CD8-positive, alpha-beta memory T cell (primary cell): Measurements from ENCODE around the gene TTLL7. TPM values are rescaled to one million over a fixed set of nuclear protein-coding genes. Genes with fewer than 3 reads are reported as not detected.

ENCODE experiments used
- CTCF ChIA-PET: fragments of 350-600 bp; sonication (Branson Sonifier 250); formaldehyde crosslinking; loops from one replicate; lab custom pipeline; 2021; ENCODE audit warnings: antibody characterized with exemption; lab: Charles Lee
- POLR2A ChIA-PET: fragments of 350-600 bp; sonication (Branson Sonifier 250); formaldehyde crosslinking; loops from one replicate; lab custom pipeline; 2021; ENCODE audit warnings: antibody characterized with exemption; lab: Charles Lee
- DNase-seq, 5 donors: peaks; one replicate each; pipeline versions ENCODE4 v3.0.0 to v3.0.0-alpha.2; 2020 to 2022; ENCODE audit warnings: mixed read lengths in 1 of 5
- H3K27ac ChIP-seq: one replicate; pipeline ENCODE4 v1.7.0; 2013; ENCODE audit warnings: low read depth, mild to moderate bottlenecking, low read length, moderate library complexity
- H3K27me3 ChIP-seq: 2 replicates; pipeline ENCODE4 v1.7.0; 2013; ENCODE audit warnings: low read length, mild to moderate bottlenecking; ENCODE audit not compliant: insufficient read depth, poor library complexity, severe bottlenecking
- H3K36me3 ChIP-seq: 2 replicates; pipeline ENCODE4 v1.7.0; 2013; ENCODE audit warnings: mild to moderate bottlenecking, low read length, moderate library complexity; ENCODE audit not compliant: insufficient read depth
- H3K4me1 ChIP-seq: 2 replicates; pipeline ENCODE4 v1.7.0; 2013; ENCODE audit warnings: mild to moderate bottlenecking, low read length, moderate library complexity; ENCODE audit not compliant: insufficient read depth
- H3K4me3 ChIP-seq: 2 replicates; pipeline ENCODE4 v1.7.0; 2013; ENCODE audit warnings: mild to moderate bottlenecking, low read length
- H3K9me3 ChIP-seq: 2 replicates; pipeline ENCODE4 v1.7.0; 2013; ENCODE audit warnings: mild to moderate bottlenecking, low read length
- H3K27ac Mint-ChIP-seq, 8 donors: one replicate each; pipeline ENCODE4 v1.8.0; 2020 to 2021; ENCODE audit warnings: mixed read lengths in 8 of 8, mild to moderate bottlenecking in 6 of 8, inconsistent platforms in 3 of 8, moderate library complexity in 3 of 8
- H3K27me3 Mint-ChIP-seq, 2 donors: one replicate each; pipeline ENCODE4 v1.8.0; 2020 to 2021; ENCODE audit warnings: mixed read lengths in 2 of 2, mild to moderate bottlenecking in 1 of 2, moderate library complexity in 1 of 2
- H3K36me3 Mint-ChIP-seq, 3 donors: one replicate each; pipeline ENCODE4 v1.8.0; 2020 to 2021; ENCODE audit warnings: mixed read lengths in 3 of 3, inconsistent platforms in 1 of 3, mild to moderate bottlenecking in 1 of 3
- H3K4me1 Mint-ChIP-seq, 3 donors: one replicate each; pipeline ENCODE4 v1.8.0; 2020 to 2021; ENCODE audit warnings: mixed read lengths in 3 of 3, inconsistent platforms in 1 of 3, mild to moderate bottlenecking in 1 of 3
- H3K4me3 Mint-ChIP-seq, 7 donors: one replicate each; pipeline ENCODE4 v1.8.0; 2020 to 2021; ENCODE audit warnings: mixed read lengths in 7 of 7, mild to moderate bottlenecking in 6 of 7, moderate library complexity in 4 of 7, inconsistent platforms in 2 of 7
- H3K9me3 Mint-ChIP-seq, 5 donors: one replicate each; pipeline ENCODE4 v1.8.0; 2020 to 2022; ENCODE audit warnings: mixed read lengths in 5 of 5, mild to moderate bottlenecking in 3 of 5, moderate library complexity in 2 of 5, inconsistent platforms in 1 of 5
- polyA plus RNA-seq: library from polyadenylated mRNA; unstranded; fragments of 300-500 nt; fragmentation: Illumina TruSeq; gene quantifications from one replicate; pipeline ENCODE4 v1.2.3, GENCODE V29; 2021
- total RNA-seq, 2 experiments: library from RNA; stranded (reverse); gene quantifications; one replicate each; pipeline ENCODE4 v1.2.3, GENCODE V29; 2021

The TTLL7 gene
- total and polyA plus RNA-seq, 3 experiments from 2014 or later: 0.13 to 0.97 (median 0.85) TPM

DNA sequence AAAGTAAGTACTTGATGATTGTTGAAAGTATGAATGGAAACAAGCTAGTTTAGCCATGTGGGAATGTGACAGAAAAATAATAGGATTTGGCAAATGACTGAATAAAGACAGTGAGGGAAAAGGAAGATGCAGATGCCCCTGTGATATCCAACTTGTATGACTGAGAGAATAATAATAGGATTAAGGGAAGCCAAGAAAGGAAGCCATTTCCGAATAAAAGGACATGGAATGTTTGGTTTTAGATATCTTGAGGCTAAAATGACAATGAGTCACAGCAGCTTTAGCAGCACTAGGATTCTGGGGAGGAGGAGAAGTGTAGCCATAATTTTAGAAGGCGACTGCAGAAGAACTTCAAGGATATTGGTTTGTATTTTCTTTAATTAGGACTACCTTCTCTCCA, 109.2 kb downstream of the TTLL7 start:
- H3K4me1 Mint-ChIP-seq: no peaks in the 10 kb centered on the region
- no peak overlapping the region for H3K4me3 Mint-ChIP-seq
- Histone ChIP-seq H3K27me3 (no peaks in the 10 kb centered on the region), H3K4me1 (no peaks in the 10 kb centered on the region), H3K9me3 (no peaks in the 10 kb centered on the region), H3K27ac (no peak overlapping the region), H3K4me3 (no peak overlapping the region), H3K36me3 (no peaks in the 10 kb centered on the region)
- no peak for DNase-seq
- H3K36me3 Mint-ChIP-seq: no peaks in the 10 kb centered on the region
- peaks cover 3 to 28% of the 10 kb centered on the region in 2 donors for H3K27me3 Mint-ChIP-seq
- POLR2A ChIA-PET: no interaction called here
- no peaks in the 10 kb centered on the region for H3K9me3 Mint-ChIP-seq
- CTCF ChIA-PET: no interaction called here
- H3K27ac Mint-ChIP-seq: no peak overlapping the region

DNA sequence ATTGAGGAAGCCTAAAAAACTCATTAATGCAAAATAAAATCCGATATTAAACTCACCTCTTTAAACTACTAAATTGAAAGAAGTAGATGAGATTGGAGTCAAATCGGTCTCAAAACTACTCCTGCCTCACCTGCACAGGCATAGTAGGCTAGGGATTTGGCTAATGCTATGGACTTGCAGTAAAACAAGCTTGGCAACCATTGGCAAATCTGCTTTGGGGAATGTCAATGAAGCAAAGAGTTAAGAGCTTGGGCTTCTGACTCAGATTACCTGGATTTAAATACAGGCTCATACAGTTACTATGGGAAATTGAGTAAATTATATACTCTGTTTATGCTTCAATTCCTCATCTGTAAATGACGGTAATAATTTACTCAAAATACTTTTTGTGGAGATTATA, 111.4 kb downstream of the TTLL7 start:
- peaks cover 0 to 1% (median 0%) of the 10 kb centered on the region in 3 donors for H3K4me1 Mint-ChIP-seq

DNA sequence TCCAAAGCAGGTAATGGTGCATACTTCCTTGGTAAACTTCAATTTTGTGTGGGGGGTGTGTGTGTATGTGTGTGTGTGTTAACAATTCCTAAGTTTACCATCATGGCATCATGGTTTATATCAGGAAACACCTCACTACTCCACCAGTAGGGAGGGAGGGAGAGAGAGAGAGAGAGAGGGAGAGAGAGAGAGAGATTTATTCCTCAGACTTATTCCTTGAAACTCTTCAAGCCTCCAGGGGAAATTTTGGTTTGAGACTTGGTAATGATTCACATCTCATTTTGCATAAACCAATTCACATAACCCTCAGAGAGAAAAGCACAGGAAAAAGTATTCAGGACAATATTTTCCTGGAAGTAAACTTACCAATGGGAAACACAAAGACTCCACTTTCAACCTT, 115.0 kb downstream of the TTLL7 start:
- no peak overlapping the region for H3K27ac ChIP-seq
- H3K27me3 Mint-ChIP-seq: peaks cover 6 to 36% of the 10 kb centered on the region in 2 donors
- no peak for DNase-seq
- H3K4me1 Mint-ChIP-seq: peaks cover 0 to 4% (median 0%) of the 10 kb centered on the region in 3 donors
- no peak overlapping the region for H3K27ac Mint-ChIP-seq
- H3K4me3 ChIP-seq: no peak overlapping the region
- H3K36me3 ChIP-seq: no peaks in the 10 kb centered on the region
- H3K9me3 Mint-ChIP-seq: peaks cover 0 to 2% (median 0%) of the 10 kb centered on the region in 5 donors
- no peaks in the 10 kb centered on the region for H3K27me3 ChIP-seq
- H3K4me3 Mint-ChIP-seq: no peak overlapping the region
- CTCF ChIA-PET: no interaction called here
- H3K4me1 ChIP-seq: no peaks in the 10 kb centered on the region
- POLR2A ChIA-PET: no interaction called here
- no peaks in the 10 kb centered on the region for H3K9me3 ChIP-seq
- H3K36me3 Mint-ChIP-seq: peaks cover 0 to 2% (median 0%) of the 10 kb centered on the region in 3 donors

More for the DNA sequence above, 111.4 kb downstream of the TTLL7 start:
- Histone ChIP-seq H3K4me1 (no peaks in the 10 kb centered on the region), H3K4me3 (no peak overlapping the region), H3K27ac (no peak overlapping the region), H3K9me3 (no peaks in the 10 kb centered on the region), H3K36me3 (no peaks in the 10 kb centered on the region), H3K27me3 (no peaks in the 10 kb centered on the region)
- no peak for DNase-seq
- Mint-ChIP-seq H3K27me3 (peaks cover 6 to 31% of the 10 kb centered on the region in 2 donors), H3K27ac (no peak overlapping the region), H3K36me3 (no peaks in the 10 kb centered on the region), H3K9me3 (no peaks in the 10 kb centered on the region), H3K4me3 (no peak overlapping the region)
- ChIA-PET CTCF (no interaction called here), POLR2A (no interaction called here)

DNA sequence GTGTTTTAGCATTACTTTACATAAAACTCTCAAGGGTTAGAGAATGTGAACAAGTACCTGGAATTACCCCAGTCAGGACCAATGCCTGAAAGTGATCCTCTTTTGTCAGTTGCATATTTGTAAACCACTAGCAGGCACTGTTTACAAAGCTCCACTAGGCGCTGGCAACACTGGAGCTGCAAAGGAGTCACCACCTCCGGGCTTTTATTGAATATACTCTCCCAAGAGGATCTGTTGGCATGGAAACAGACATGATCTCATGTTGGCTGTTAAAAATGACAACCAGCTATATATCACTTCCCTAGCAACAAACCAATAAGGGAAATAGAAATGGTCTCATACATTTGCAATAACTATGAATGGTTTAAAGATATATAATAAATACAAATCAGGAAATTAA, 116.0 kb downstream of the TTLL7 start:
- ChIA-PET POLR2A (no interaction called here), CTCF (no interaction called here)
- peaks cover 0 to 2% (median 0%) of the 10 kb centered on the region in 5 donors for H3K9me3 Mint-ChIP-seq
- no peaks in the 10 kb centered on the region for H3K4me1 ChIP-seq
- peaks cover 6 to 34% of the 10 kb centered on the region in 2 donors for H3K27me3 Mint-ChIP-seq
- no peak overlapping the region for H3K4me3 ChIP-seq
- no peaks in the 10 kb centered on the region for H3K27me3 ChIP-seq
- H3K9me3 ChIP-seq: no peaks in the 10 kb centered on the region
- no peaks in the 10 kb centered on the region for H3K36me3 ChIP-seq
- no peak for DNase-seq
- H3K36me3 Mint-ChIP-seq: peaks cover 0 to 2% (median 0%) of the 10 kb centered on the region in 3 donors
- no peak overlapping the region for H3K27ac ChIP-seq
- H3K27ac Mint-ChIP-seq: no peak overlapping the region
- H3K4me3 Mint-ChIP-seq: no peak overlapping the region
- H3K4me1 Mint-ChIP-seq: peaks cover 0 to 4% (median 0%) of the 10 kb centered on the region in 3 donors

DNA sequence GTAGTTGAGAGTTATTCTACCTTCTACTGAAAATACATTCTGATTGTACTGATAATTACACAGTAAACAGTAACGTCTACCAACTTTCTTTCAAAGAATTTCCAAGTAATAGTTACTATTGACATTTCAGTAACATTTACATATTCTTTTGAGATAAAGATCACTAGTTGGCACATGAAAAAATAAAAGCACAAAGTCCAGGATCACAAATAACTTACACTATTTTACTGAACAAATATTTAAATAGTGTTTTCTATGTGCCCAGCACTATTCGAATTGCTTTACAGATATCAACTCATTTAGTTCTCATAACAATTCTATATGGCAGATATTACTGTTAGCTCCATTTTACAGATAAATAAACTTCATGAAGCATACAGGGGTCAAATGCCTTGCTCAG, 126.4 kb downstream of the TTLL7 start:
- Histone ChIP-seq H3K9me3 (no peaks in the 10 kb centered on the region), H3K36me3 (no peaks in the 10 kb centered on the region), H3K27ac (no peak overlapping the region), H3K4me3 (no peak overlapping the region), H3K27me3 (peaks cover 3% of the 10 kb centered on the region), H3K4me1 (no peaks in the 10 kb centered on the region)
- no peak for DNase-seq
- no peak overlapping the region for H3K4me3 Mint-ChIP-seq
- peaks cover 0 to 20% of the 10 kb centered on the region in 2 donors for H3K27me3 Mint-ChIP-seq
- no peak overlapping the region for H3K27ac Mint-ChIP-seq
- POLR2A ChIA-PET: no interaction called here
- H3K9me3 Mint-ChIP-seq: no peaks in the 10 kb centered on the region
- H3K36me3 Mint-ChIP-seq: peaks cover 0 to 2% (median 0%) of the 10 kb centered on the region in 3 donors
- CTCF ChIA-PET: no interaction called here
- peaks cover 0 to 7% (median 0%) of the 10 kb centered on the region in 3 donors for H3K4me1 Mint-ChIP-seq

DNA sequence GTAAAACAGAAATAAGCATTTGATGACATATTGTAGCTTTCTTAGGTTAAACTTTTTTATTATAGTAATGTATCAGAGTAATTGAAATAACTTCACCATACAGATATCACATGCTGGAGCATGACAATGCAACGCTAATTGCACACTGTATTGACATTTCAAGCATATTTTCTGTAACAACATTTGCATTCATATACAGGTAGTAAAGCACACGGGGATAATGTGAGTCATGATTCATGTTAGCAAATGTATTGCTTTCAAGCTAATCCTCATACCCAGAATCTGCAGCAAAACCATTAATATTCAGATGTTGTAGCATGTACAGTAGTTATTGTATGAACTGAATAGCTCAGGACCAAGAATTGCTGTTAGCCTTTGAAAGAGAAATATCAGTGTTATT, 133.9 kb downstream of the TTLL7 start:
- Histone ChIP-seq H3K4me1 (peaks cover 9% of the 10 kb centered on the region), H3K27ac (no peak overlapping the region), H3K36me3 (no peaks in the 10 kb centered on the region), H3K4me3 (no peak overlapping the region), H3K27me3 (peaks cover 3% of the 10 kb centered on the region), H3K9me3 (no peaks in the 10 kb centered on the region)
- no peak for DNase-seq
- peaks cover 0 to 14% of the 10 kb centered on the region in 2 donors for H3K27me3 Mint-ChIP-seq
- no peaks in the 10 kb centered on the region for H3K9me3 Mint-ChIP-seq
- ChIA-PET POLR2A (no interaction called here), CTCF (no interaction called here)
- H3K27ac Mint-ChIP-seq: no peak overlapping the region
- peaks cover 8 to 17% (median 10%) of the 10 kb centered on the region in 3 donors for H3K4me1 Mint-ChIP-seq
- no peaks in the 10 kb centered on the region for H3K36me3 Mint-ChIP-seq
- no peak overlapping the region for H3K4me3 Mint-ChIP-seq

DNA sequence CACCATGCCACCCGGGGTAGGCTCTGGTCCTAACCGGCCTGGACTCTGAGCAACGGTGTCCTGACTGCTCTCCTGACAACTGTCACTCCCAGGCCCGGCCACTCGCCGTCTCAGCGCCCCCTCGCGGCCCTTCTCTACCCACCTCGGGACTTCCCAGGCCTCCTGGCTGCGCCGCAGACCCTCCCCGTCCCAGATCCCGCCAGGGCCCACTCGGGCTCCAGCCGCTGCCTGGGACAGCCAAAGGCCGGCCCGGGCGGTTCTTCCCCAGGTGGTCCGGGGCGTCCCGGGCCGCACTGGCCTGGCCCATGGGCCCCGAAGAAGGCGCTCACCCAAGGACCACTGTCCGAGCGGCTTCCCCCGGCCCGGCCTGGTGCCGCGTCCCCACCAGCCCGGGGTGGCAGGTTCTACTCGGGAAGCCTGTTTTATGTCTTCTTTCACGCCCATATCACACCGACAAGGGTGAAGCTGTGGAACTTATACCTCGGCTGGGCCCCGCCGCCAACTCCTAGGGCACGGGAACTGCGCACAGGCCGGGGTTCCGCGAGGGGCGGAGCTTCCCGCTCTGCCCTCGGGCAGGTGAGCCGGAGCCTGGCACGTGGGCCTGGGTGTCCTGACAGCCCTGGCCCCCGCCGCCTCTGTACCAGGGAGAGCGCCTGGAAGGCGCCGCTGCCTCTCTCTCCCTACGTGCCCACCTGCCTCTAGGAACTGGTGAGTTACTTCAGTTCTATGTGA, 138.3 kb downstream of the TTLL7 start:
- peaks cover 10% of the 10 kb centered on the region for H3K4me1 ChIP-seq
- ChIA-PET POLR2A (no interaction called here), CTCF (interaction anchor here (0.8 to 1.3 kb wide), 3 partner anchors 11 to 65 kb away, joined by 3 read pairs; no protein-coding TSS in a partner anchor)
- no peaks in the 10 kb centered on the region for H3K27me3 ChIP-seq
- Mint-ChIP-seq H3K9me3 (no peaks in the 10 kb centered on the region), H3K27me3 (peaks cover 0 to 20% of the 10 kb centered on the region in 2 donors), H3K36me3 (no peaks in the 10 kb centered on the region), H3K4me3 (peak overlapping the region; percentile 77 to 89 (median 83)), H3K4me1 (peaks cover 9 to 12% (median 11%) of the 10 kb centered on the region in 3 donors), H3K27ac (peak overlapping the region in 6 of 8 donors; percentile 70 to 87 (median 82))
- peak overlapping the region; percentile 58 for H3K4me3 ChIP-seq
- H3K36me3 ChIP-seq: no peaks in the 10 kb centered on the region
- peak overlapping the region; percentile 14 for H3K27ac ChIP-seq
- H3K9me3 ChIP-seq: no peaks in the 10 kb centered on the region
- DNase-seq: peak; percentile 24 to 76 (median 51)

DNA sequence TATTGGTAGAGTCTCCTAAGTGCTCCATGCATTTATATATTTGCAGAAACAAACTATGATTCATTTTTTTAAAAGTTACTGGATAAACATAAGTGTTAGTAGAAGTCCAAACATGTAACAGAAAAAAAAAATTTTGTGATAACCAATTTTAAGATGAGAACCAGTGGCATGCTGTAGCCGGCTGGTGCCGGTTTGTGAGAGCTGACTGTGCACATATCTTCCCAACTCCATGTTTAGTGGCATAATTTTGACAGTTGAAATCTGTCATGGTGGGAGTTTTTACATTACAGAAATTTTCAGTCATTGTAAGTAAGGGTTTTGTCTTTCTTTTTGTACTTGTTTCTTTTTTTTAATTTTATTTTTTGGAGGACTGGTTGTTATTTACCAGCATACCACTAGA, 141.2 kb downstream of the TTLL7 start:
- no peak for DNase-seq
- H3K4me3 Mint-ChIP-seq: no peak overlapping the region
- peaks cover 0 to 20% of the 10 kb centered on the region in 2 donors for H3K27me3 Mint-ChIP-seq
- Histone ChIP-seq H3K27me3 (no peaks in the 10 kb centered on the region), H3K36me3 (no peaks in the 10 kb centered on the region), H3K27ac (no peak overlapping the region), H3K4me3 (no peak overlapping the region), H3K9me3 (no peaks in the 10 kb centered on the region), H3K4me1 (peaks cover 10% of the 10 kb centered on the region)
- H3K36me3 Mint-ChIP-seq: no peaks in the 10 kb centered on the region
- H3K27ac Mint-ChIP-seq: no peak overlapping the region
- H3K4me1 Mint-ChIP-seq: peaks cover 9 to 12% (median 11%) of the 10 kb centered on the region in 3 donors
- POLR2A ChIA-PET: no interaction called here
- CTCF ChIA-PET: no interaction called here
- H3K9me3 Mint-ChIP-seq: no peaks in the 10 kb centered on the region
